ENCODE measurements around the gene GAS6. TPM values are rescaled to one million over a fixed set of nuclear protein-coding genes. Genes with fewer than 3 reads are reported as not detected.

The GAS6 gene
- total RNA-seq, 4 donors from 2014 or later = 34.5 to 148 (median 79.7) TPM

DNA sequence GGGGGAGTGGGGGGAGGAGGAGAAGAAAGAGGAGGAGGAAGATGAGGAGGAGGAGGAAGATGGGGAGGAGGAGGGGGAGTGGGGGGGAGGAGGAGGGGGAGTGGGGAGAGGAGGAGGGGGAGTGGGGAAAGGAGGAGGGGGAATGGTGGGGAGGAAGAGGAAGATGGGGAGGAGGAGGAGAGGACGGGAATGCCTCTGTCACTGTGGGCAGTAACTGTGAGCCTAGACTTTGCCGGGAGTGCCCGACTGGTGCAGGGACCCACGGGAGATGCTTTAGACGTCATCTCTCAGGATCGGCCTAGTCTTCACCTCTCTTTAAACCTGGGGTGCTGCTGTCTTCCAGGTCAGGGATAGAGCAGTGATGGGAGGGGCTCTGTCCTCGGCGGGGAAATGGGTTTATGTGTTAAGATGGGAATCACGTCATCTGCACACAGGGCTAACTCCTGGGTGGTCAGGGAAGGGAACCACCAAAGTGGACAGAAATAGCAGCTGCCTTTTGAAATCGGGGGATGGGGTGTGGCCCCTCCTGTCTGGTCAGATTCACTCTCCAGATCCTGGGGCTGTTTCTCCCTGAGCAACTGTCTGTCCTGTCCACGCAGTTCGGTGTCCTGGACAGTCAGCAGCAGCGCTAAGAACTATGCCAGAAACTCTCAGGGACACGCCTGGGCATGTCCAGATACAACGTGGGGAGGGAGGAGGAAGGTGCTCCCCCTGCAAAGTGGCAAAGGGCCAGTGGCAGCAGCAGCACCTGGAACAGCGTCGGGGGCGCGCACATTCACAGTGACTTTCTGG lies 26.9 kb downstream of the GAS6 start:
- TF ChIP-seq, protein P1, sequence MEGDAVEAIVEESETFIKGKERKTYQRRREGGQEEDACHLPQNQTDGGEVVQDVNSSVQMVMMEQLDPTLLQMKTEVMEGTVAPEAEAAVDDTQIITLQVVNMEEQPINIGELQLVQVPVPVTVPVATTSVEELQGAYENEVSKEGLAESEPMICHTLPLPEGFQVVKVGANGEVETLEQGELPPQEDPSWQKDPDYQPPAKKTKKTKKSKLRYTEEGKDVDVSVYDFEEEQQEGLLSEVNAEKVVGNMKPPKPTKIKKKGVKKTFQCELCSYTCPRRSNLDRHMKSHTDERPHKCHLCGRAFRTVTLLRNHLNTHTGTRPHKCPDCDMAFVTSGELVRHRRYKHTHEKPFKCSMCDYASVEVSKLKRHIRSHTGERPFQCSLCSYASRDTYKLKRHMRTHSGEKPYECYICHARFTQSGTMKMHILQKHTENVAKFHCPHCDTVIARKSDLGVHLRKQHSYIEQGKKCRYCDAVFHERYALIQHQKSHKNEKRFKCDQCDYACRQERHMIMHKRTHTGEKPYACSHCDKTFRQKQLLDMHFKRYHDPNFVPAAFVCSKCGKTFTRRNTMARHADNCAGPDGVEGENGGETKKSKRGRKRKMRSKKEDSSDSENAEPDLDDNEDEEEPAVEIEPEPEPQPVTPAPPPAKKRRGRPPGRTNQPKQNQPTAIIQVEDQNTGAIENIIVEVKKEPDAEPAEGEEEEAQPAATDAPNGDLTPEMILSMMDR (IDR thresholded peaks at IDR 0.05; ENCODE audit: low read depth) = no peak

DNA sequence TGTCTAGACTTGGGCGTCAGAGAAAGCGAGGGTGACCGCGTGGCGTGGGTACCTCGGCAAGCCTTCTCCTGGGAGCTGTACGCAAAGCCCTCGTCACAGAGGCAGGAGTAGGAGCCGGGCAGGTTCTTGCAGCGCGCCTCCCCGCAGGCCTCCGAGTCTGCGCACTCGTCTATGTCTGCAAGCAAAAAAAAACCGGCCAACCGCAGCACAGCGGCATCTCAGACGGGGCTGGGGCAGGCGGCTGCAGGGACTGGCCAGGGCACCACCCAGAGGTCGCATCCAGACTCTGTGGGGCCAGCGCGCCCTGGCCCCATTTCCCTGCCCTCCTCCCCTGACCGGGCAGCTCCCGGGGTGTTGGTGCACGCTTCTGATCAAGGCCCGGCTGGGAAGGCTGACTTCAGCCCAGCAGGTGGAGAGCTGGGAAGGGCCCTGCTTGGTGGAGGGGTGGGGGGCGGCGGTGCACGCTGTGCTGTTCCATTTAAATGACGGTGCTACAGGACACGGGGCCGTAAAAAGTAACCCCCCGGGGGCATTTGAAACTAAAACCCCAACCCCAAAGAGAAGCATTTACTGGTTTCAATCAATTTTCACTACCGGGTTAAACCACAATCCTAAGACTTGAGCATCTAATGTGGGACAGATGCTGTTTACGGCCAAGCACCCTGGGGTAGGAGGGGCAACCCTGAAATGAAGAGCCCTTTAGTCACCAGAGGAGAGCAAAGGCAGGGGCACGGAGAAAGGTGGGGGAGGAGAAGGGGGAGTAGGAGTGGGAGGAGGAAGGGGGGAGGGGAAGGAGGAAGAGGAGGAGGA lies 28.2 kb downstream of the GAS6 start:
- TF ChIP-seq, protein P1 (IDR thresholded peaks at IDR 0.05; ENCODE audit: low read depth) = no peak

DNA sequence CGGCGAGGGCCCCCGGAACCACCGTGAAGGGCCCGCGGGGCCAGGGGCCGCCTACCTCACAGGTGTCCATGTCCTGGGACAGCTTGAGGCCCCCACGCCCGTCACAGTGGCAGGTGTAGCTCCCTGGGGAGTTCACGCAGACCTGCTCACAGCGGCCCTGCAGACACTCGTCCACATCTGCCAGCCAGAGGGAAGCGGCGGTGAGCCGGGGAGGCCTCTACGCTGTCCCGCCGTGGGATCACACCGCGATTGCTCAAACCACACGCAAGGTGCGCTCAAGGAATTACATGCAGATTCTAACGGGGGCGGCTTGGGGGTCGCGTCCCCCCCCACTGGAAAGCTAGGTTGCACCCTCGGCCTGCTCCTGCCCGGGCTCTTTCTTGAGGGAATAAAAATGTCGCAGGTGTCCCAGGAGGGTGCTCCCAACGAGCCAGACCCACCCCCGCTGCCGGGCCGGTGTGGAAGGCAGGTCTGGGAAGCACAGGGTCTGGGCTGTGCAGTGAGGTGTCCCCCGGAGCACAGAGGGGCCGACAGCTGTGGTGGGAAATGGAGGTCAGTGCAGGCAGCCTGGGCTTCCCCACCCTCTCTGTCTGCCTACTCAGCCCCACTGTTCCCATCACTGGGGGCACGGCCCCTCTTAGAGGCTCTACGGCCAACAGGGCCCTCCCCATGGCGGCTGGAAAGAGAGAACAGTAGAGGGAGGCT lies 29.2 kb downstream of the GAS6 start:
- TF ChIP-seq, protein P1 (IDR thresholded peaks at IDR 0.05; ENCODE audit: low read depth) = no peak

DNA sequence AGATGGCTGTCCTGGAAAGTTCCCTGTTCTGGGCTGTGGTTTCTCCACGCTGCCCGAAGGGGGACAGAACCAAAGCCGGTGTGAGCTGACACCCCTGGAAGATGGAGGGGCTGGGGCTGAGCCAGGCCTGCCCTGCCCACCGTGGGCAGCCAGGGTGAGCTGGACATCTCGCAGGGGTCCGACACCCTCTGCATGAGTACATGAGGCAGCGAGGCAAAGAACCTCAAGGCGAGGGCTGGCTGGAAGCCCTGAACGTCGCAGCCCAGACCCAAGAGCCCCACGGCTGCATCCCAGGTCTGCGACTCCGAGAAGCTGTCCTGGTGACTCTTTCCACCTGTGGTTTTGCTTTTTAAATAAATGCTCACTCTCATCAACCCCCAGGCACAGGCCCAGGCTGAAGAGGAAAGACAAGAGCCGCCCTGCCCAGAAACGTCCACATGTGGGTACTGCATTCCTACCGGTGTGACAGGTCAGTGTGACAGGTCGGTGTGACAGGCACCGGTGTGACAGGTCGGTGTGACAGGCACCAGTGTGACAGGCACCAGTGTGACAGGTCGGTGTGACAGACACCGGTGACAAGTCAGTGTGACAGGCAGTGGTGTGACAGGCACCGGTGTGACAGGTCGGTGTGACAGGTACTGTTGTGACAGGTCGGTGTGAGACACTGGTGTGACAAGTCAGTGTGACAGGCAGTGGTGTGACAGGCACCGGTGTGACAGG lies 30.6 kb downstream of the GAS6 start:
- TF ChIP-seq, protein P1 (IDR thresholded peaks at IDR 0.05; ENCODE audit: low read depth) = no peak

DNA sequence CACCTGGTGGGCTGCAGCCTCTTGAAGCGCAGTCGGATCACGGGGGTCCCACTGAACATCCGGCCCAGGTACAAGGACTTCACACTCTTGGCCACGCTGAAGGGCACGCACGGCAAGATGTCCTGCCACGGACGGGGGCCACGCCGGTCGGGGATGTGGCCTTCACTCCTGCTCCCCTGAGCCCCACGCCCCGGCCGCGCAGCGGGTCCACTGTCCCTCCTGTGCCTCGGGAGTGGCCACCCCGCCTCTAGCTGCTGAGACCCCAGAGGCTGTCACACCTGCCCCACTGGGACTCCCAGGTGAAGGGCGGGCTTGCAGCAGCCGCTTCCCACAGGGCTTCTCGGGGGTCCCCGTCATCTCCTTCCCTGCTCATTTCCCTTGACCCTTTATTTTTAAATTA lies 31.2 kb downstream of the GAS6 start:
- TF ChIP-seq, protein P1 (IDR thresholded peaks at IDR 0.05; ENCODE audit: low read depth) = no peak

DNA sequence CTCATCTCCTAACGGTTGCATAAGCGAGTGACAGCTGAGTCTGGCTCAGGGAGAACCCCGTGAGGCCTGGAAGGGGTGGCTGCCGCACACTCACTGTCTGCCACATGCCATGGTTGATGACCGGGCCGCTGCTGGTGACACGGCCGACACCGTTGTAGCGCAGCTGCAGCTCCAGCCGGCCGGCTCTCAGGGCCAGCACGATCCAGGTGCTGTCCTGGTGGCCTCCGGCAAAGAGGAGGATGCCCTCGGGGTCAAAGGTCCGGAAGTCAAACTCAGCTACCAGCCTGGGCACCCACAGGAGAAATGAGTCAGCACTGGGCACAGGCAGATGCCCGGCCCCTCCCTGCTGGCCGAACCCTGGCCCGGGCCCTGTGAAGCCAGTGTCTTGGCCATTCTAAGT lies 31.7 kb downstream of the GAS6 start:
- TF ChIP-seq, protein P1 (IDR thresholded peaks at IDR 0.05; ENCODE audit: low read depth) = no peak
